IPS-NIHi7 (cell line): ENCODE measurements around the gene IPO11.
A peak's percentile ranks its signal among the peaks of the same experiment; 100 is the strongest.

Experiments
- DNase-seq: peaks from one replicate; pipeline ENCODE4 v3.0.0; 2012; ENCODE audit warnings: mixed read lengths; ENCODE audit errors: extremely low spot score

IPO11 gene

DNA sequence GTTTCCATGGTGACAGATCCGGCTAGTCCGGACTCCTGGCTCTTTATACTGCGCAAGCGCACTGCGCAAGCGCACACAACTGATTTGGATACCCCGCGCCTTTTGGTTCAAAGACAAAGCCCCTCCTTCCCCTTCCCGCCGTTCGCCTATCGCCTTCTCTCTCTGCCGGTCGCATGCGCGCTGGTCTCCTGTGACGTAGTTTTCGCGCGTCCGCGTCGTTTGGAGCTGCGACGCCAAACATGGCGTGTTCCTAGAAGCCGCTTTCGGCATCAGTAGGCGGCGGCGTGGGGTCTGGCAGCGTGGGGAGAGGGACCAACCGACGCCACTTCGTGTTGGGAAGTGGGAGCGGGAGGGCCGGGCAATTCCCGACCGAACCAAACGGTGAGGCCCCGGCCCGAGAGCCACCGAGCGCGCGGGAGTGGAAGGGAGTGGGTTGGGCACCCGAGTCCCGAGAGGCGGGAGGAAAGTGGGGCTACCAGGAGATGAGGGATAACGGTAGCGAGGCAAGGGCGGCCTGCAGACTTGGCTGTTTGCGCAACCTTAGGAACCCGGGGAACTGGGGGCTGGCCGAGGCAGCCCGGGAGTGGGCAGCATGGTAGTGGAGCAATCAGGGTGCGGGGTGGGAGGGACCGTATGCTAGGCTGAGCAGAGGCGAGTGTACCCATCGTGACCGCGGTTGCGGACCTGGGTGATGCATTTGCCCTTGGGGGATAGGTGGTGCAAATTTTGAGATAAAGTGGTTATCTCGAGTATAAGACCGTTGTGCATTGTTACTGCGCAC, at the start of gene IPO11:
Gene IPO11 (plus strand): TSS at position 215 of the 781 bp plus-strand sequence. CDS start 24,517 bp downstream, outside the sequence.
- DNase-seq, result peak; percentile 98

DNA sequence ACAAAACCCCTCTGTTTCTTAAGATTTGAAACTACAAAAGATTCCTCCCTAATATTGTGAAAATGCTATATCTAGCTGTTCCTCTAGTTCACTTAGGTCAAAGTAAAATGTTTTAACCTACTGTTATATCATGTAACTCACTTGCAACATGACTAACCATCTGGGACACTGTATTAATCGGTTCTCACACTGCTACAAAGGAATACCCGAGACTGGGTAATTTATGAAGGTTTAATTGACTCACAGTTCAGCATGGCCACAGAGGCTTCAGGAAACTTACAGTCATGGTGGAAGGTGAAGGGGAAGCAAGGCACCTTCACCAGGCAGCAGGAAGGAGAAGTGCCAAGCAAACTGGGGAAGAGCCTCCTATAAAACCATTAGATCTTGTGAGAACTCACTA, 43.5 kb upstream of the IPO11 start:
- DNase-seq, result no peak

DNA sequence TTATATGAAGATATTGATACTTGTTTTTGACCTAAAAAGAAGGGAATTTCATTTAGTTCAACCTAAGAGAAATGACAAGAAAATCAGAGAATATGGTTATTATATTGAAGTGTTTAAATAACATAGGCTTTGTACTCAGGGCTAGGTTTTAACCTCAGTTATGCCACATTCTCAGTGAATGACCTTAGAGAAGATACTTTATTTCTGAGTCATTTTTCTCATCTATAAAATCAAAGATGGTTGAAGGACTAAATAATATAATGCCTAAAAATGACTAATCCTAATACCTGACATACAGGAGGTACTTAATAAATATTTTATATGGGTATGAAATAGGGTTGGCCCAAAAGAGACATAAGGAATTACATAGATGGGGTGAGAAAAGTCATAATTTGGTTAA, 41.2 kb upstream of the IPO11 start:
- DNase-seq, result no peak

DNA sequence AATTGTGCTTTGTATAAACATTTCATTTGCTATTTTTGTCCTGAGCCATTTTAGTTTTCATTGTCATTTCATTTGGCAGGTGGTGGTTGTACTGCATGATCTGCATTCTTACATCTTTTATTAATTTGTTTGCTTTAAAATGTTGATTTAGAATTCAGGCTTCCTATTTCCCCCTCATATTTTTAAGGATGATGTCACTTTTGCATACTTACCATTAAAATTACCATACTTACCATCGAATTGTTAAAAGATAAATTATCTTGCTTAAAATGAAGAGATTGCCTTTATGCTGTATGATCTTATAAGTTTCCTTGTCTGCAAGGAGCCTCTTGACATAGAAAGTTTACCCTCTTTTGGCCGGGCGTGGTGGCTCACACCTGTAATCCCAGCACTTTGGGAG, 40.0 kb upstream of the IPO11 start:
- DNase-seq, result no peak

DNA sequence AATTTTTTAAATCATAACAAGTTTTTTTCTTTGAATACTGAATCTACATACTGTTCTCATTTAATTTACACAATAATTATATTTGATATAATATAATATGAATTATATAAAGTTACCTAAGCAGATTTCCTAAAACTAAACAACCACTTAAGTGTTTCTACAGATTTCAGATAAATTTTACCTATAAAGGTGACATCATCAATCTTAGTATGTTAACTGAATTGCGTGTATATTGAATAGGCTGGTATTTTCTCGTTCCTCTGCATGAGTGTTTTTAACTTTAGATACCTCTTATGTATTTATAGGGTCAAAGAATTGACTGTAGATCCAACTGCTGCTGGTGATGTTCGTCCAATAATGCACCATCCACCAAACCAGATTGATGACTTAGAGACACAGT, 39.2 kb upstream of the IPO11 start:
- no peak for DNase-seq

DNA sequence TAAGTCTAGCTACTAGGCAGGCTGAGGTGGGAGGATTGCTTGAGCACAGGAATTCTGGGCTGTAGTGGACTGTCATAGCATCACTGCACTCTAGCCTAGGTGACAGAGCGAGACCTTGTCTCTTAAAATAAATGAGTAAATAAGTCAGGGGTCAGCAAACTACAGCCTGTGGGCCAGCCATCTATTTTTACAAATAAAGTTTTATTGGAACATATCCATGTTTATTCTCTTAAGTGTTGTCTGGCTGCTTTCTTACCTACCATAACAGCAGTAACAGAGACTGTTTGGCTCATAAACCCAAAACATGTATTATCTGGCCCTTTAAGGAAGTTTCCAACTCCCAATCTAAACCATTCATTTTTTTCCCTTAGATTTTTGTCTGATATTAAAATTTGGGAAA, 38.5 kb upstream of the IPO11 start:
- DNase-seq, result no peak

DNA sequence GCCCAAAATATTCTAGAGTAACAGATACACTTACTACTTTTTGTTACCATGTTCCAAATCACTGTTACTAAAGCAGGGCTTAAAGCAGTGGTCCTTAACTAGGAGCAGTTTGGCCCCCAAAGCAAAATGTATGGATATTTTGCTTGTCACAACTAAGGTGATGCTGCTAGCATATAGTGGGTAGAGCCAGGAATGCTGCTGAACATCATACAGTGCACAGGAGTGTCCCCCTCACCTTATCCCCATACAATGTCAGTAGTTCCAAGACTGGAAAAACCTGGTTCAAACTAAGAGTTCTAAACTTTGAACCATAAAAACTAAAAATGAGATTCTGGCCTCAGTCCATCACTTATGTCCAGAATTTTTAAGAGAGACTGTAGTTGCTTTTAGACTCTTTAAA, 36.9 kb upstream of the IPO11 start:
- DNase-seq, result no peak

DNA sequence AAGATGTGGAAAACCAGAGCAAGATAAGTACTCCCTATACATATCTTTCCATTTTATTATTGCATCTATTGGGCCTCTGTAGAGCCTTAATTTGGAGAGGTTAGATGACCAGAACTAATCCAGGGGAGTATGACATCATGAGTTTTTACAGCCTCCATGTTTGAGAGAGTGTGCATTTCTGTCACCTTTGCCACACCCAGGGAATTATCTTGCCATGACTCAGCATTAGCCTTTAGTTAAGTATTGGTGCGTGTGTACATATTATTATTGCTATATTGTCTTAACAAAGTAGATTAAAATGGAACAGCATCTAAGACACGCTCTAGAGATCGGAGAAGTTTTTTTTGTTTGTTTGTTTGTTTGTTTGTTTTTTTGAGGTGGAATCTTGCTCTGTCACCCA, 36.5 kb upstream of the IPO11 start:
- DNase-seq, result no peak

DNA sequence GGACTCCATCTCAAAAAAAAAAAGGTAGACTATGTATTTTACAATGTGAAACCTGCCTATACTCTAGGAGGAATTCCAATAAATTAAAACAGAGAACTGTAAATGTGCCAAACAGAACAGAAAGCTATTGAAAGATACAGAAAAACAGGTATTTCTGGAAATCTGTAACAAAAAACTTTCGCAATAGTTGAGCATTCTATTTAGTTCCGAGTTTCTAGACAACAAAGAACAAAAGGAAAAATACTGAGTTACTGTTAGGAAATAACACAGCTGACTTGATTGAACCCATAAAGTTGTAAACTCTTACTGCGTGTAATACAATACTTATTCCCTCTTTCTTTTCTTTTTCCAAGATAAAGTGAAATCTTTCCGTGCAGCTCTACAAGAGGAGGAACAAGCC, 27.4 kb upstream of the IPO11 start:
- no peak for DNase-seq

DNA sequence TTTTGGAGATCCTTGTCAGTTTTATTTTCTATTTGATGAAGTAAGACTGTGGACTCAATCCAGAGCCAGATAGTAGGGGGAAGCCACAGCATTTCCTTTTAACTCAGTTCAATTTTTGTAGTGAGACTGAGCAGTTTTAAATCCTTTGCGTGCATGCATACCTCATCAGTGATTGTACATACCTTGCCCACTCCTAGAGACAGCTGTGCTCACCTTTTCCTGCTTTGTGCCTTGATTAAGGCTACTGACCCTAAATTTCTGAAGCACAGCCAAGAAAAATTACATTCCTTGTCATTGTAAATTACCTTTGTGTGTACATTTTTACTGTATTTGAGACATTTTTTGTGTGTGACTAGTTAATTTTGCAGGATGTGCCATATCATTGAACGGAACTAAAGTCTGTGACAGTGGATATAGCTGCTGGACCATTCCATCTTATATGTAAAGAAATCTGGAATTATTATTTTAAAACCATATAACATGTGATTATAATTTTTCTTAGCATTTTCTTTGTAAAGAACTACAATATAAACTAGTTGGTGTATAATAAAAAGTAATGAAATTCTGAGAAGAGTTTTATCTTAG, 26.7 kb upstream of the IPO11 start:
- DNase-seq, result no peak

DNA sequence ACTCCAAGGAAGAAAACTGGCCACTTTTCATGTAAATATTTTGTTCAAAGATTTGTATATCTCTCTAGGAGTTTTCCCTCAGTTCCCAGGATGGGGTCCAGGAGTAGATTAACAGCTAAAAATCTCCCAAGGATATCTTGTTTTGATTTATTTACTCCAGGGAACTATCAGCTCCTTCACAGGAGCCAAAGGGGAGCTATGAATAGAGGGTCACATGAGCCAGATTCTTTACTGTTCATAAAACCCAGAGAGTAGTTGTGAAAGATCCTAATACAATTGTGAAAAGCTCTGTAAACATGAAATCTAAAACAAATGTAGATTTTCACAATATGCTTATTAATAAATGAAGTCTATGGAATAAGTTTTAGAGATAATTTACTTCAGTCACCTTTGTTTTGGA, 25.7 kb upstream of the IPO11 start:
- DNase-seq, result no peak

DNA sequence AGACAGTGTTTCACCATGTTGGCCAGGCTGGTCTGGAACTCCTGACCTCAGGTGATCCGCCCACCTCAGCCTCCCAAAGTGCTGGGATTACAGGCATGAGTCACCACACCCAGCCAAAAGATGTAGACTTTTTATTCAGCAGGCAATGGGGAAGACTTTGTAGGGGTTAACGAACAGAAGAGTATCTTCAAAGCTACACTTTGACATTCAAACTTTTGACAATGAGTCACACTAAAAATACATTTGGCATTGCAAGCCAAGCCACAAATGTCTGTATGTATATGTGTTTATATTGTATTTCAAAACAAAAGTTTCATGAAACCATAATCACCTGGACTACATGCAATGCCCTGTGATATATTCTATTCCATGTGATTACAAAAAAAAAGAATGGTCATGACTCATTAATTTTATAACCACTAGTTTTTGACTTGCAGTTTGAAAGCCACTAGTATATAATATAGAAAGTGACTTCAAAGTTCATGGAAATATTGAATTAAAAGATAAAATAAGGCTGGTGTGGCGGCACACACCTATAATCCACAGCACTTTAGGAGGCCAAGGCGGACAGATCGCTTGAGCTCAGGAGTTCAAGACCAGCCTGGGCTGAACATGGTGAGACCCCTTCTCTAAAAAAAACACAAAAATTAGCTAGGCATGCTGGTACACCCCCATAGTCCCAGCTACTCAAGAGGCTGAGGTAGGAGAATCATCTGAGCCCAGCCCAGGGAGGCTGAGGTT, 17.2 kb upstream of the IPO11 start:
- DNase-seq, result no peak

DNA sequence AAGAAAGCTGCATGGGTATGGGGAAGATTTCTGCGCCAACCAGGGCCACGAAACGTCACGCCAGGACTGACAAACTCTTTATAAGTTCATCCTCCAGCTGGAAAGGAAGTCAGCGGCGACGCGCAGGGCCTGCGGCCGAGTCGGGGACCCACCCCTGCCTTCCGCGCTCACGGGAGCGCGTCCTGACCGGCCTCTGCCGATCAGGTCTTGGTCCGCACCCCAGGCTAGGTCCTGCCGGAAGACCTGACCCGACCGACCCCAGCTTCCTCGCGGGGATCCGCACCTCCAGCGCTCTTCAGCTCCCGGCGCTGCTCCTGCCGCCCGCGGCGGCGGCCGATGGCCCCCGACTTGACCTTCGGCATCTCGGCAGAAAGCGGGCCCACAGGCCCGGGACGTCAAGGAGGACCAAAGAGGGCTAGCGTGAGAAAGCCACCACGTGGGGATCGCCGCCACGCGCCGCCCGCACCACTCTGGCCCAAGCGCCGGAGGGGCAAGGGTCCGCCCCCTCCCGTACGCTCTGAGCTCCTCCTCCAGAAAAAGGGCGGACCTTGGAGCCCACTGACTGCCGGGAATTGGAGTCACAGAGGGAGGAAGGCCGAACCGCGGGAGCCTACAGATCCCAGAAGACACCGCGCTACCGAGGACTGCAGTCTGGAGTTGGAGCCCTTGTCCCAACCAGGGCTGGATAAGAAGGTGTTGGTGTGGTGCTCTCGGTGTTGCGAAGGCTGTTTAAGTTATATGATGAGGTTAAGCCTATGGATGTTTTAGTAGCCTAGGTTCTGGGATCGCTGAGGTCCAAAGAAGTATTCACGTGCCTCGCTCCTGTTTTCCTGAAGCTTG, 8.9 kb upstream of the IPO11 start, which contains the start of gene DIMT1:
Gene DIMT1 (minus strand): TSS at position 495 of the 840 bp plus-strand sequence. CDS start 133 bp downstream, at position 362.
- DNase-seq, result peak; percentile 96

DNA sequence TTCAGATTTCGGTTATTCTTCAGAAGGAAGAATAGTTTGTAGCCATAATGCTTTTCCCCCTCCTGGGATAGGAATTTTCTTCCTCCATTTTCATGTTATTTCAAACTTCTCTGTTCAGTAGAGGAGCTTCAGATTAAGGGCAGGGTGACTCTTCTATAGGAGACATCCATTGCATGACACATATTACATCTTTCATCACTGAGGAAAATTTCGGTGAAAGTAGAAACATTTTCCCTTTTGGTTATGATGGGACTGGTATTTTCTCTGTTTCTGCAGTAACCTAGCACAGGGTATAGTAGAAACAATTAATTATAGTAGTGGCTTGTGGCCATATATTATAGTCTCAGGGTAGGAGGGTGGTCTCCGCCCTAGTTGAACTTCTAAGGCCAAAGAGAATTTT, 1.1 kb downstream of the IPO11 start:
- DNase-seq, result no peak

DNA sequence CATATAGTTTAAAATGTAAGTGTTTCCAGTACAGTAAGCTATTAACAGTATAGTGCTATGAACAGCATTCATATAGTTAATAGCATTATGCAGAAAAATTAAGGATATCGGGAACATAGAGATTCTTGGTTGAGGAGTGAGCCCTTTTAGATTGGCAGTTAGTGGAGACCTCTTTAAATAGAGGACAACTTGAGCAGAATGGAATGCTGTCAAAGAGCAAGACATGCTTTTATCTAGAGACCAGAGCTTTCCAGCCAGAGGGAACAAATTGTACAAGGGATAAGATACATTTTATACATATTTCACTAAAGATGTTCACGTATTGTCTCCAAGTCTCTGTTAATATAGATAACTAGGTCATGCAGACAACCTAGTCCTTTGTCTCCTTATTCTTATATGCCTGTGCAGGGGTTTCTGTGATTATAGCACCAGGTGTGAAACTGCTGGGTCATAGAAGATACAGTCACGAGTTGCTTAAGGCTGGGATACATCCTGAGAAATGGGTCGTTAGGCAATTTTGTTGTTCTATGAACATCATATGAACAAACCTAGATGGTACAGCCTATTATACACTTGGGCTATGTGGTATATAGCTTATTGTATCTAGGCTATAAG, 6.0 kb downstream of the IPO11 start:
- no peak for DNase-seq

DNA sequence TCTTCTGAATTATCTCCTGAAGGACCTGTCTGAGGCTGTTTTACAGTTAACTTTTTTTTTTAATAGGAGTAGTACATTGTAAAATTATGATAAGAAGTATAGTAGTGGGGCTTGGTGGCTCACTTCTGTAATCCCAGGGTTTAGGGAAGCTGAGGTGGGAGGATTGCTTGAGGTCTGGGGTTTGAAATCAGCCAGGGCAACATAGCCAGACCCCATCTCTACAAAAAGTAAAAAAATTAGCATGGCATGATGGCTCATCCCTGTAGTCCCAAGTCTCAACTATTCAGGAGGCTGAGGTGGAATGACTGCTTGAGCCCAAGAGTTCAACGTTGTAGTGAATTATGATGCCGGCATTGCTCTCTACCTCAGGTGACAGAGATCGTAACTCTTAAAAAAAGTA, 7.0 kb downstream of the IPO11 start:
- no peak for DNase-seq

DNA sequence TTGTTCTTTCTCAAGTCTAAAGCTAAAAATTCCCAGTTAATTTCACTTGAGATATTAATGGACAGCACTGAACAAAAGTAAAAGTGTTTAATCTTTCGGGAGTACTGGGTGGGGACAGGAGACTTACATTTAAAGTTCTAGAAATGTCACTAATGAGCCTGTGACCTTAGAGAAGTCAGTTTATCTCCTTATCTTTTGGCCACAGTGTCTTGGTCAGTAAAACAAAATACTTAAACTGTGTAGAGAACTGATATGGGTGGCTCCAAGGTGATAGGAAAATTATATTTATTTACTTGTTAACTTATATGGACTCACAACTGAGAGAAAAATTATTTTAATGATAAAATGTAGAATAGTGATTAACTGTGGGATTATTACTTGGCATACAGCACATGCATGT, 8.9 kb downstream of the IPO11 start:
- DNase-seq, result no peak

DNA sequence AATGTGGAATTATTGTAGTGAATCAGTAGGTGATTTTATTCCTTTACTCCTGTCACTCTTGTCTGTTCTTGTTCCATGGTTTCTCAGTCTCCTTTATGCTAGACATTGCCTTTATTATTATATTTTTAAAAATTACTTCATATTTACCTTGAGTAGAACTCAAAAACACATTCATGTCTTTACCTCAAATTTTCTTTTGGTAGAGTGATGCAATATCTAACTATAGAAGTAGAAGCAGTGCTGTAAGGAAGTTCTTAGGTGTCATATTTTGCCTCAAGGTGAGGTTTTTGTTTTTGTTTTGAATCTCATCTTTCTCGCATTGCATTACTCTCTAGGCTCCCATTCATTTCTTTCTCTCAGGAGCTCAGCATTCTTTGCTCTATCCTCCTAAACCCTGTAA, 12.2 kb downstream of the IPO11 start:
- DNase-seq, result no peak

DNA sequence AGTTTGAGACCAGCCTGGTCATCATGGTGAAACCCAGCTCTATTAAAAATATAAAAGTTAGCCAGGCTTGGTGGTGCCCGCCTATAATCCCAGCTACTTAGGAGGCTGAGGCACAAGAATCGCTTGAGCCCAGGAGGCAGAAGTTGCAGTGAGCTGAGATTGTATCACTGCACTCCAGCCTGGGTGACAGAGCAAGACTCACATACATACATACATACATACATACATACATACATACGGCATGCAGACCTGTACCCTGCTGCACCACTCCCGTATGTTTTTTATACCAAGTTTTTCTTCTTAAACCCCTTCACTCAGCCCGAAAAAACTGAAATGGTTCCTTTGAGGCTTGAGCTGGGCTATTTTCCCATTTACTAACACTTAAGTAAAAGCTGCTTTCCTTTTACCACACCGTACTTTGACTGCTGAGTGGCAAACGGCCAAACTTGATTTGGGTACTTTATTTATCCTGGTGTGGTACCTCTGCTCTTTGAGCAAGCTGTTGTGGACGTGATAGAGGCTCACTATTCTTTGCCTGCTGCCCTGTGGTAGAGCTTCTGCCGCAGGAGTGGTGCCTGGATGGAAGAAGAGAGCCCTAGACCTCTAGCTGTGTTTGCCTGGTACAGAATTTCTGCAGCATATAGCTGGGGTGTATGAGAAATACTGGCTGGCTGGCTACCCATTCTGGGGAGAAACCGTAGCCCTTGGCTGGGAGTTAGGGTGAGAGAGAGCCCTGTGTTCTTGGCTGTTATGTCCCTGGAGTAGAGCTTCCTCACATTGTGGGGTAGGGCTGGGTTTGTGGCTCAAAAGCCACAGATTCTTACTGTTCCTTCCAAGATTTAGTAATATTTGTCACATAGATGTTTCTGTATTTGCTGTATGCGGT, 19.4 kb downstream of the IPO11 start:
- peak; percentile 9 for DNase-seq

DNA sequence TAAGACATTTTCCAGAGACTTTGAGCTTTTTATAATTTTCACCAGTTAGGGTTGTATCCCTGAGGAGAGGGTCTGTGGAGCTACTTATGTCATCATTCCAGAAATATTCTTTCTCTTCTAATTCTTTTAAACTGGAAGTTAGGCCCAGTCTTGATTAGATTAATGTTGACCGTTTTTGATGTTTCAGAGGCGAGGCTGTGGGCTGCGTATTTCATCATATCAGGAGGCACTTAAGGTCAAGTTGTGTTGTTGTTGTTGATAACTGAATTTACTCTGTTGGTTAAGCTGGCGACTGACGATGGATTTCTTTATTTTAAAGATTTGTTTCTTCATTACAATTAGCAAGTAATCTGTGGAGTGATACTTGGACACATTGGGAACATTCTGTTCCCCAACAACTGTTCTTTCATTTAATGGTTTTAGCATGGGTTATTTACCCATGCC, 20.1 kb downstream of the IPO11 start:
- DNase-seq, result no peak
